ENCODE results near the gene BRCA2.

Gene BRCA2

DNA sequence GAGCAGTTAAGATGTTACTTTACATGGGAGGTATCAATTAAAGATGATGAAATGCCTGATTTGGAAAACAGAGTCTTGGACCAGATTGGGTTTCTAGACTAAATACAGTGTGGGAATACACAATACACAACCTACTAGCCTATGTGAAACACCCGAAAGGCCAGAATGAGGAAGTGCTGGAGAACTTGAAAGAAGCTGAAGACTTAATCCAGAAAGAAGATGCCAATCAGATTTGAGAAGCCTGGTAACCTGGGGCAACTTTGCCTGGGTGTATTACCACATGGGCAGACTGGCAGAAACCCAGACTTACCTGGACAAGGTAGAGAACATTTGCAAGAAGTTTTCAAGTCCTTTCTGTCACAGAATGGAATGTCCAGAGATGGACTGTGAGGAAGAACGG is 69.4 kb downstream of the BRCA2 start:
- no peak for DNase-seq (ENCODE audit: low read depth in 2 of 2, low spot score in 1 of 2)

DNA sequence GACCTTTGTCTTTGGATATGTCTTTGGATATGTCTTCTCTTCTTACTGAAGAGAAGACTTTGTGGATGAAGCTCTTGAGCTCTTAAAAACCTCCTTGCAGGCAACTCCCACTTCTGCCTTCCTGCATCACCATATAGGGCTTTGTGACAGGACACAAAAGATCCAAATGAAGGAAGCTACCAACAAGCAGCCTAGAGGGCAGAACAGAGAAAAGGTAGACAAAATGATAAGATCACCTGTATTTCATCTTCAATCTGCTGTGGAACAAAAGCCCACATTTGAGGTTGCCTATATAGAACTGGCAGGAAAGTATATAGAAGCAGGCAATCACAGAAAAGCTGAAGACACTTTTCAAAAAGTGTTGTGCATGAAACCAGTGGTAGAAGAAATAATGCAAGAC is 70.1 kb downstream of the BRCA2 start:
- DNase-seq (ENCODE audit: low read depth in 2 of 2, low spot score in 1 of 2), result no peak

DNA sequence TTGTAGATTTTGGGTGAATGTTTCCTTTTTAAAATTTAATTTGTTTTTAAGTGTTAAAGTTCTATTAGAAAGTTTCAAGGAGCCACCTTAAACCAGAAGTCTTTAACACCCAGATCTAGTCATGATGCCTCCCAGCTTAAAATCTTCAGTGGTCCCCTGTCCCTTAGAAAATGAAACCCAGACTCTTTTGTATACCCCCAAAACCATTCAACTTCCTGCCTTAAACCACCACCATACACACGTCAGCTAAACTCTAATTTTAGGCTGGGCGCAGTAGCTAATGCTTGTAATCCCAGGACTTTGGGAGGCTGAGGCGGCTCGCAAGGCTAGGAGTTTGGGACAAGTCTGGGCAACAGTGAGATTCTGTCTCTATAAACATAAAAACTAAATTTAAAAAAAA is 74.7 kb downstream of the BRCA2 start:
- no peak for DNase-seq (ENCODE audit: low read depth in 2 of 2, low spot score in 1 of 2)

DNA sequence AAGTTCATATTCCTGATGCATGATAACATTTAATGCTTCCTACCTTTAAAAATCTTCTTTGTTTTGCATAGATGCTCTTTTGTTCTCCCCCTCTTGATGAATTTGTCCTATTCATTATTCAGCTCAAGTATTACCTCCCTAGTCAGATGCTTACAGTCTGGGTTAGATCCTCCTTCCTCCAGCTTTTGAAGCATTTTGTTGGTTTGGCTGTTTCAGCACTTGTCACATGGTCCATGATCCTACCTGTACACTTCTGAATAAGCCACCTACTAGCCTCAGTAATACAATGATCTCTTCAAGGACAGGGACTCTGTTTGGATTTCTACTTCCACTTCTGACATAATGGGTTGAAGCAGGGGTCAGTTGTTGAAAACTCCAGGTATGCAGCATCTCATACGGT is 75.2 kb downstream of the BRCA2 start:
- no peak for DNase-seq (ENCODE audit: low read depth in 2 of 2, low spot score in 1 of 2)

DNA sequence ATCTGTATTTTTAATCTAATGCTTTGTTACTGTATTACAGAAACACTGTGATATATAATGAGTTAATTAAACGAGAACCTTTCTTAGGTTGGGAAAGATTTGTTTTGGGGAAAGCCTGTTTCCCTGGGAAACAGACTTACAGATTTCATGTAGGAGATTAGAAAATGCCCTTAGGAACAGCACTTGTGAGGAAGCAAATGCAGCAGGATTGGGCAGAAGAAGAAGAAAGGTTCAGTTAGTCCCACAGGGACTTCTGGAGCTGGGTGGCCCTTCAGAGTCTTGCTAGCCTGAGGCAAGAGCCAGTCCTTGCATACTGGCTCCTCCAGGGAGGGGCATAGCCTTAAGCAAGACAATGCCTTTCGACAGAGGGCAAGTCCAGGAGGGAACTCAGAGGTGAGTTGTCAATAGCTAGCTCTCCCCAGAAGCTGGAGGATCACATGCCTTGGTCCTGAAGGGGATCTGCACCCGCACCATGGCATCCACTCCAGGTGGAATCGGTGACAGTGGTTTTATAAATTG is 75.9 kb downstream of the BRCA2 start:
- DNase-seq (ENCODE audit: low read depth in 2 of 2, low spot score in 1 of 2), result no peak

DNA sequence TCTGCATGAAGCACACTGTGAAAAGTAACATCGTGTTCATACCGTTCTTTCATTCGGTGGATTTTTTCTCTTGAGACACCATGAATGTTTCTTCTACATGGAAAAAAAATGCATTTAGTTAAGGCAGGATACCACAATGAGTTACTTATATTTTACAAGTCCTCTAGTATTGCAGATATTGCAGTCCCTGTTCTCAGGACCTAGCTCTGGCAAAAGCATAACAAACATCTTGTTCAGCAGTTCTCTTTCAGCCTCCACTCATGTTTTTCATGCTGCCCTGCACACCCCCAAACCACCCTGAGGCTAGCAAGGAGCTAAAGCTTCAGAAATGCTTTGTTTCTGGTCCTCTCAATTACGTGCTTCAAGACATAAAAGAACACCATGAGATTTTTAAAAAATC is 87.8 kb downstream of the BRCA2 start:
- no peak for DNase-seq (ENCODE audit: low read depth in 2 of 2, low spot score in 1 of 2)

DNA sequence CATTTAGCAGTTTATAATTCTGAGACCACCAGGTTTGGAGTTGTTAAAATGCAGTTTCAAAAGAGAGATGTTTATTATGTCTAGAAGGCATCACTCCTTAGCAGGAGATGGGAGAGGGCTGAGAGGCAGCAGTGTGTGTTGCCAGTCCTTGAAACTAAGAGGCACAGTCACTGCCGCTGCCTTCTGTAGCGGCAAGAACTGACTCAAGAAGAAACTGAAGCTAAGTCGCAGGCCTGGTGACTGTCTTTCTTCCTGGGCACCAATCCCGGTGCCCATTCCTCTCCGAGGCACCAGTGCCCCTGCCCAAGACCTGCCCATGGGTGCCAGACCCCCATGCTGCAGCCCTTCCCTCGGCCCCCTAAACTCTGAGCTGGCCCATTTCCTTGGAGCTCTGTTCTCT is 92.5 kb downstream of the BRCA2 start:
- DNase-seq (ENCODE audit: low read depth in 2 of 2, low spot score in 1 of 2), result no peak

DNA sequence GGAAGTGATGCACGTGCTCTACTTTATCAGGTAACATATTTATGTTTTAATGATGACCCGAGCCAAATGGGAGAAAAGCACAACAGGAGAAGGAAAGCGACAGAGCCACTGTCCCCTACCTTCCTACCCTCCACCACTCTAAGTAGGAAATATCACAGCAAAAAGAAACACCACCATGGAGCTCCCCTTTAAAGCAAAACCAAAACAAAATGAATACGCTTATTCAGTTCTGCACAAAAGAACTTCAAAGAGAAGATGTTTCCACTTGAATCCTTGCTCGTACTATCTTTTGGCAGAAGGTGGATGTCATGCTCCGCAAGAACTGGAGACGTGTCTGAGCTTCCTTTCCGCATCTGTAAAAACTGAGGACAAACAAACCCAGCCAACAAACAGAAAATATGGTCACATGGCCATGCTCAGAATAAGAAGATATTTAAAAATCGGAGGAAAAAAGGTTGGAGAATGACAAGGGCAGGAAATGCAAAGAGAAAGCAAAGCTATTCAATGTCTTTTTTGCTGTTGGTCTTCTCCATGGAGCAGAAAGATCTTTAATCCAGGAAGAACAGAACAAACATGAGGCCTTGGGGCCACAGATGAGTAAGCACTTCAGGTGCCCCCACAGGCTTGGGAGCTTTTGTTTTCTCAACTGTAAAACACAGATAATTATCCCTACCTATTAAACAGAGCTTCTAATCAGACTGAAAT is 93.1 kb downstream of the BRCA2 start:
- DNase-seq (ENCODE audit: low read depth in 2 of 2, low spot score in 1 of 2), result no peak

DNA sequence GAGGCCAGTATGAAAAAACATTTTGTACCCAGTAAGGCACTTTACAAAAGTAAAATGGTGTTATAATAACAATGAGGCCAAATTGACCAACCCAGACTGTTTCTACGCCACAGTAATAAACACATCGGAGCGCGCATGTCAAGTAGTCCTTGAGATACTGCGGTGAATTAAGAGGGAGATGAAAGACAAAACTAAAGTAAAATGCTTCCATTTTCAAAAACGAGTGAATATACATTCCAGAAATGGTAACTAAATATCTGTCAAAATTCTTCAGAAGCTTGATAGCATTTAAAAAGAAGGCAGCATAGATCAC is 93.6 kb downstream of the BRCA2 start:
- DNase-seq (ENCODE audit: low read depth in 2 of 2, low spot score in 1 of 2), result no peak

DNA sequence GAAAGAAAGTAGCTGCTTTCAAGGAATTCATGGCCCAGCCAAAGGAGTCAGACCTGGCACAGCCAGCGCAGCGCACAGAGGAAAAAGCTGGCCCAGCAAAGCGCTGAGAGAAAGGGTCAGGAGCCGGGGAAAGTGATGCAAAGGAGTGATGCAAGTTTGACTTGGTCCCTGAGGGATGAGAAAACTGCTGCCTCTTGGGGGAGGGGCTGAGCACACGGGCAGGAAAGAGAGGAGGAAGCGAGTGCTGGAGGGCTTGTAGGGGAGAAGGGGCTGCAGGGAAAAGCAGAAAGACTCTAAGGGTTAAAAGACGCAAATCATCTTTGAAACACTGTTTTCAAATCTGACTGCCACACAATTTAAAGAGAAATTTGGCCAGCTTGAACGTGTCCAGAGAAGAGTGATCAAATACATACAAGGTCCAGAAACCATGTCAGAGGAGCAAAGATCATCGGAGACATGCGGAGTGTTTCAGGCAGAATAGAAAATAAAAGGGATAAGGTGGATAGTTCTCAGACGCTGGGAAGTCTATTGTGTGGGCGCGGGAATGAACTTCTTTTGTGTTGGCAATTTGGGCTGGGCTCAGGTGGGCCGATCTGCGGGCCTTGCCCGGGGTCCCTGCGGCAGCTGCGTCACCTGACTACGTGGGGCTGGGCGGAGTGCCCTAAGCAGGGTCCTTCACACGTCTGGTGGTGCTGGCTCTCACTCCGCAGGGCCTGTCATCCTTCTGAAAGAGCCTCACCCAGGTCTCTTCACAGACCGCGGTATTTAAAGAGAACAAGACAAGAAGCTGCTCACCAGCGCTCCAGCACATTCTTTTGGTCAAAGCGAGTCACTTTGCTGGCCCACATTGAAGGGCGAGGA is 94.5 kb downstream of the BRCA2 start:
- DNase-seq (ENCODE audit: low read depth in 2 of 2, low spot score in 1 of 2), result no peak

DNA sequence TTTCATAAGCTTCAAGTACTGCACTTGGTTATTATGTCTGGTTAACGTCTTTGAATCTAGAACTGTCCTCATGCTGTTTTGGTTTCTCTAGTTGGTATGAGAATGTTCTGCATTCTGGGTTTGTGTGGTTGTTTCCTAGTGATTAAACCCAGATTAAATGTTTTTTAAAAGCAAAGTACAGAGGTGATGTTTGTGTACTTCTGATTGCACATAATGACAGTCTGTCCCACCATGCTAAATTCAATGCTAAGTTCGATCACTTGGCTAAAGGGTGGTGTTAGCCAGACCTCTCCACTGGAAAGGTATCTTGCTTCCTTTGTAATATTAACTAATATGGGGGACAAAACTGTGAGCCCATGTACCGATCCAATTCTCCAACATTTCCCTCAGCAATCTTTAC is 98.0 kb downstream of the BRCA2 start:
- DNase-seq (ENCODE audit: low read depth in 2 of 2, low spot score in 1 of 2), result no peak

DNA sequence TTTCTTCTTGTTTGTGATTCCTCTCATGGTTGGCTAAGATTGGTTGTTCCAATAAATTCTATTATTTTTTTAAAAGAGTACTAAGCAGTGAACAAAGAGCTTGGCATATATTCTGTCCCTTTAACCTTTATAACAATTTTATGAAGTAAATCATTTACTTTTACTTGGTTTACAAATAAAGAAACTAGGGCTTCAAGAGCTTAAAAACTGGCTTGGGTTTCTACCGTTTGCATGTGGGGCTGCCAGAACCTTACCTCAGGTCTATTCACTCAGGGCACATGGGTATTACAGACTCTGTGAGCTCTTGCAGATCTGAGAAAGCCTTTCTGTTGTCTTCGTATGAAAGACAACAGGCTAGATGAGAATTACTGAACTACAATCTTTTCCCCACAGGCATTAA is 99.3 kb downstream of the BRCA2 start:
- DNase-seq (ENCODE audit: low read depth in 2 of 2, low spot score in 1 of 2), result no peak

DNA sequence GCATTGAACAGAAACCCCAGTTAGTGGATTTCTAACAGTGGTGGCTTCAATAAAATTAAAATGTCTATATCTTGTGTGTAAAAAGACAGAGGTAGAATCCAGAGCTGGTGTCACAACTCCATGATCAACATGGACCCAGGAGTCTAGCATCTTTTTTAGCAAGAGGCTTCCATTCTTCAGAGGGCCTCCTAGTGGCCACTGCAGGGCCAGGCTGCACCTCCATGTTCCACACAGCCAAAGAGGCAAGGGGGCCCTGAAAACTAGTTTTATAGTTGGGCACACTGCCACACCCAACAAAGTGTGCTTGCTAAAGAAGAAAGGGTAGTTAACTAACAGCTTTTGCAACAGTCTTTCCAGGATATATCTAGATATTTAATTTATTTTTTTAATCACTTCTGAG is 99.7 kb downstream of the BRCA2 start:
- DNase-seq (ENCODE audit: low read depth in 2 of 2, low spot score in 1 of 2), result no peak

DNA sequence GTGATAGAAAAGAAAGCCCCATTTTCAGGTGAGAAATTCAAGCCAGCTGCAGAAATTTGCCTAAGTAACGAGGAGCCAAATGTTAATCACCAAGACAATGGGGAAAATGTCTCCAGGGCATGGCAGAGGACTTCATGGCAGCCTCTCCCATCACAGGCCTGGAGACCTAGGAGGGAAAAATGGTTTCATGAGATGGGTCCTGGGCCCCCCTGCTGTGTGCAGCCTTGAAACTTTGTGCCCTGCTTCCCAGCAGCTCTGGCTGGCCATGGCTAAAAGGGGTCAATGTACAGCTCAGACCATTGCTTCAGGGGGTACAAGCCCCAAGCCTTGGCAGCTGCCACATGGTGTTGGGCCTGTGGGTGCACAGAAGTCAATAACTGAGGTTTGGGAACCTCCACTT is 102.7 kb downstream of the BRCA2 start:
- DNase-seq (ENCODE audit: low read depth in 2 of 2, low spot score in 1 of 2), result no peak

DNA sequence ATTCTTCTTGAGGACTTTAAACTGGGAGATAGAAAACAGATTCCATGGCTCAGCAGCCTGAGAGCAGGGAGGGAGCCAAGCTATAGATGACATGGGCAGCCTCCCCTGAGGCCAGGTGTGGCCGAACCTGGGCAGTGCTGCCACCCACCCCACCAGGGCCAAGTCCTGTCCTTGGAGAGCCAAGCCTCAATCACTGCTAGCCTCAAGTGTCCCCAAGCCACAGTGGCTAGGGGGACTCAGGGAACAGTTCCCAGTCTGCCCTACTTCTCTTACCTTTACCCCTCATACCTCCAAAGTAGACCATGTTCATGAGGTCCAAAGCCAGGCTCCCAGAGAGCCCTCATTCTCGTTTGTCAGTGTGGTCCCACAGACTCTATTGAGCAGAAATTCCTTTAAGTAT is 104.6 kb downstream of the BRCA2 start:
- no peak for DNase-seq (ENCODE audit: low read depth in 2 of 2, low spot score in 1 of 2)

DNA sequence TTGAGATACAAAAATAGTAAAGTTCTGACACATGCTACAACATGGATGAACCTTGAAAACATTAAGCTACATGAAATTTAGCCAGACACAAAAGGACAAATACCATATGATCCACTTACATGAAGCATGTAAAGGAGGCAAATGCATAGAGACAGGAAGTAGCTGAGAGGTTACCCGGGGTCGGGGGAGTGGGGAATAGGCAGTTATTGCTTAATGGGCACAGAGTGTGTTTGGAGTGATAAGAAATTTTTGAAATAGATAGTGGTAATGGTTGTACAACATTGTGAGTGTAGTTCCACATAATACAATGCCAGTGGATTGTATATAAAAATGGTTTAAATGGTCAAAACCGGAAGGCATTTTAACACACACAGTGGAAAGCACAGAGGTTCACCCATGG is 108.3 kb downstream of the BRCA2 start:
- no peak for DNase-seq (ENCODE audit: low read depth in 2 of 2, low spot score in 1 of 2)

DNA sequence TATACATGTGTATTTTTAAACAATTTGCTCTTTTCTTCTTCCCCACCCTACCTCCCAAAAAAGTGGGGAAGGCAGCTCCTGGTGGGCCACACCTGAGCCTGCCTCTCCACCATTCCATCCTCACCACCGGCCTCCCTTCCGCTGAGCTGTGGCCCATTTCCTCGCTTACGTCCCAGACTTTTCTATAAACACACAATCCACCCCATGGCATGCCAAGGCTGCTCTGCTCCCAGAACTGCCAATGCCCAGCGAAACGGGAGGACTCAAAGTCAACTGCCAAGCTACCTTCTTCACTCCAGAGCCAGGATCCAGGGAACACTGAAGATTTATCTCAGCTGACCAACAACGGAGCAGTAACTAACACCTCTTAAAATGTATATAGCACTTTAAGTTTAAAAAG is 109.8 kb downstream of the BRCA2 start:
- no peak for DNase-seq (ENCODE audit: low read depth in 2 of 2, low spot score in 1 of 2)

DNA sequence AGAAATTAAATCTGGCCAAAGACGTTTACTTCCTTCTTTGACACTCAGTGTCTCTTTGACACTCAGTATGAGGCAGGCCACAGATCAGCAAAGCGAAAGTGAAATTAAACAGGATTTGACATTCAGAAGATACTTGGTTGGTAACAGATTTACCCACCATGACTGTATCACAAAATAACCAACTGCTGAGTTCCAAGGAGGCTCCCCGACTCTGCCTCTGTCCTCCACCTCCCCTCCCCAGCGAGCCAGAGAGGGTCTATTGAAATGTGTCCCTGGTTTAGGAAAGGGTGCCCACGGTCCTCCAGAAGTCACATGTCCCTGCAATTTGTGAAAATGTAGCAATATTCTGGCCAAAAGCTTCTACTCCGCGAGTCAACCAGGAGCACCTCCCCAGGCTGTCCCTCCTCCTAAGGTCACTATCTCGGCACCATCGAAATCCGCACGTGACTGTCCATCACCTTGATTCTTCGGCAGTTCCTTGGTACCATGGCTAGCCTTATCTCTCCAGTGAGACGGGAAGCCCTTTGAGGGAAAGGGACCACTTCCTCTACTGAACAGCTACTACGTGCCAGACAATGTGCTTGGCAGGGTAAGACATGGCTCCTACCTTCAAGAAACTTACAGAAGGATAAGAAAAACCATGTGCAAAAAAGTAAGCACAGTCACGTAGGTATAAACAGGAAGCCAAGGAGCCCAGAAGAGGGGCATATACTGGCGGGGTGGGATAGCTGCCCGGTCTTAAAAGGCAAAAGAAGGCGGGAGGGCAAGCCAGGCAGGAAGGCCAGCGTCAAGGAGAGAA is 111.1 kb downstream of the BRCA2 start:
- peak in 1 of 2 donors; percentile 3 for DNase-seq (ENCODE audit: low read depth in 2 of 2, low spot score in 1 of 2)

DNA sequence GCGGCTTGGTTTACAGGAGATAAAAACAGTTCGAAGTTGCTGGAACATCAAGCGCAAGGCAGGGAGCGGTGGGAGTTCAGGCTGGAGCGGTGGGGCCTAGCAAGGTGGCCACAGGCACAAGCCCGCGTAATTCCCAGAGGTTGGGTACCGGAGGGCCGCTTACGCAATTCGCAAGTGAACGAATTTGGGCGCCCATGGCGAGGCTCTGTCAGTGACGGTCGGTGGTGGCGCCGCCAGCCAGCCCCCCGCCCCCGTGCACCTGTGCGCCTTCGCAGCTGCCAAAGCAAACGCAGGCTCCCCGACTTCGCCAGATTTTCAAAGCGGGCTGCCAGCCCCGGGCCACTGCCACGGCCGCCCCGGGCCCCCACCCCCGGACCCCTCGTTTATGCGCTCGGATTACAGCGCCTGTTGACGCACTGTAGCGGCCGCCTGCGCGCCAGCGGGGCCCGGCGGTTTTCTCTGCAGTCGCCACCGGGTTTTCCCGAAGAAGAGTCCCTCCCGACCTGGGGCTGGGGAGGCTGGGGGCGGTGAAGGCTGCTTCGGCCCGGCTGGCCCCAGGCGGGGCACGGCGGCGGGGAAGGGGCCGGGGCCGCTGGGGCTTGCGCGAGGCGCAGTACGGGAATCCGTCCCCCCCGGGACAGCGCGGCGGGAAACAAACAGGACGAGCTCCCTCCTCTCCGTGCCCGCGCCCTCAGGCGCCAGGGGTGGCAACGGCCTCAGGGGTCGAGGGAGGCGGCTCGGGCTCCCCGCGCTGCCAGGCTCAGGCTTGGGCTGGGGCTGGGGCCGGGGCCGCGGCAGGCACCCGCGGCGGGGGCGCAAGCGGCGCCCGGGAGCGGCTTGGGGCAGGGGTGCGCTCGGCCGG is 111.9 kb downstream of the BRCA2 start:
- DNase-seq (ENCODE audit: low read depth in 2 of 2, low spot score in 1 of 2), result peak in 1 of 2 donors; percentile 26

DNA sequence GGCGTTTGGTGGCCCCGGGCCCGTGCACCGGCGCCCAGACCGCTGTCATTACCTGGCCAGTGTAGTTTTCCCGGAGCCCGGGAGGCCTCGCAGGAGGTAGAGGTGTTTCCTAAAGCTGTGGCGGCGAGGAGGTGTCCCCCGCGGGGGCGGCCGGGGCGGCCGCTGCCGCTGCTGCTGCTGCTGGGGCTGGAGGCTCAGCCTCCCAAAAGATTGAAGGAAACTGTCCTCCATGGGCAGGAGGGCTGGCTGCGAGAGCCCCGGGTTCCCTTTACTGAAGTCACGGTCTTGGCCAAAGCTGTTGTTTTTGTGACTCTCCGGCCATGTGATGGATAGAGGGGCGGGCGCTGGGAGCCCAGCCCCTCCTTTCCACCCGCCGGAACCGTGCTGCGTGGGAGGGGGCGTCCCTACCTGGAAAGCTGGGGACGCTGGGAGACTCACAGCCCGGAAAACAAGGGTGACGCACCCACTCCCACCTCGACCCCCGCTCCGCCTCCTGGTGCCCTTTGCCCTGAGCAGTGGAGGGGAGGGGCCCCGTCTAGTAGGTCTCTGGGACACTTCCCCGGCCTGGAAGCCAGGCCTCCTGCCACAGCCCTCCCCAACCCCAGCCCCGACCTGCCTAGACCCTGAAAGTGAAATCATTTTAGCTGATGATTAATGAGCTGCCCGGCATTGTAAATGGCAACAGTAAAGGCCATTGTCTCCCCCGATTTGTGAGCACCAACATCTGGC is 112.7 kb downstream of the BRCA2 start, which contains the start of gene N4BP2L1:
Gene N4BP2L1 (minus strand): TSS at position 279 of the 729 bp plus-strand sequence. CDS start 48 bp downstream, at position 231.
- peak; percentile 49 to 67 for DNase-seq (ENCODE audit: low read depth in 2 of 2, low spot score in 1 of 2)
